ENCODE measurements around the gene CAMK1D.
"Not testable (repeated sequence)": the region's sequence is repeated elsewhere in the genome, so short reads cannot be mapped to it uniquely, and the experiment has no call there.

- TF ChIP-seq, protein P1, sequence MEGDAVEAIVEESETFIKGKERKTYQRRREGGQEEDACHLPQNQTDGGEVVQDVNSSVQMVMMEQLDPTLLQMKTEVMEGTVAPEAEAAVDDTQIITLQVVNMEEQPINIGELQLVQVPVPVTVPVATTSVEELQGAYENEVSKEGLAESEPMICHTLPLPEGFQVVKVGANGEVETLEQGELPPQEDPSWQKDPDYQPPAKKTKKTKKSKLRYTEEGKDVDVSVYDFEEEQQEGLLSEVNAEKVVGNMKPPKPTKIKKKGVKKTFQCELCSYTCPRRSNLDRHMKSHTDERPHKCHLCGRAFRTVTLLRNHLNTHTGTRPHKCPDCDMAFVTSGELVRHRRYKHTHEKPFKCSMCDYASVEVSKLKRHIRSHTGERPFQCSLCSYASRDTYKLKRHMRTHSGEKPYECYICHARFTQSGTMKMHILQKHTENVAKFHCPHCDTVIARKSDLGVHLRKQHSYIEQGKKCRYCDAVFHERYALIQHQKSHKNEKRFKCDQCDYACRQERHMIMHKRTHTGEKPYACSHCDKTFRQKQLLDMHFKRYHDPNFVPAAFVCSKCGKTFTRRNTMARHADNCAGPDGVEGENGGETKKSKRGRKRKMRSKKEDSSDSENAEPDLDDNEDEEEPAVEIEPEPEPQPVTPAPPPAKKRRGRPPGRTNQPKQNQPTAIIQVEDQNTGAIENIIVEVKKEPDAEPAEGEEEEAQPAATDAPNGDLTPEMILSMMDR (IDR thresholded peaks at IDR 0.05): not testable (repeated sequence)
- TF ChIP-seq POLR2A (IDR thresholded peaks at IDR 0.05): not testable (repeated sequence)
Measured at GRCh38 chr10:12546160-12546802, 196.9 kb downstream of the CAMK1D start.
